CD14-positive monocyte (primary cell): ENCODE measurements around the gene GPS2. TPM values are rescaled to one million over a fixed set of nuclear protein-coding genes. Genes with fewer than 3 reads are reported as not detected.

ENCODE experiments used
- DNase-seq, 3 donors: peaks; one replicate each; pipeline ENCODE4 v3.0.0-alpha.2; 2011 to 2022
- H2AFZ ChIP-seq: 2 replicates; pipeline ENCODE4 v1.6.0; 2012; ENCODE audit warnings: mild to moderate bottlenecking, low read depth, low read length, inconsistent platforms; ENCODE audit not compliant: insufficient read depth, poor library complexity, severe bottlenecking
- H3K27ac ChIP-seq, 2 donors: 1 replicate in 1 of 2; 2 replicates in 1 of 2; pipeline ENCODE4 v1.5.1; 2012 to 2013; ENCODE audit warnings: low read length in 2 of 2, control low read depth in 1 of 2, inconsistent platforms in 1 of 2, low read depth in 1 of 2, mild to moderate bottlenecking in 1 of 2
- H3K27me3 ChIP-seq, 2 donors: one replicate each; pipeline versions ENCODE4 v1.6.0 to v1.6.1; 2011 to 2013; ENCODE audit warnings: low read length in 2 of 2; ENCODE audit not compliant: control insufficient read depth in 2 of 2, insufficient read depth in 2 of 2
- H3K36me3 ChIP-seq, 2 donors: replicated peaks in 1 of 2; 1 replicate in 1 of 2; 2 replicates in 1 of 2; pipeline versions ENCODE4 v1.5.1 to v1.6.1; 2012 to 2013; ENCODE audit warnings: low read length in 2 of 2, control low read depth in 1 of 2, inconsistent platforms in 1 of 2, mild to moderate bottlenecking in 1 of 2; ENCODE audit not compliant: insufficient read depth in 2 of 2, control insufficient read depth in 1 of 2
- H3K4me1 ChIP-seq, 2 donors: 1 replicate in 1 of 2; 2 replicates in 1 of 2; pipeline versions ENCODE4 v1.5.1 to v1.6.1; 2012 to 2013; ENCODE audit warnings: low read length in 2 of 2, control low read depth in 1 of 2, inconsistent platforms in 1 of 2, mild to moderate bottlenecking in 1 of 2, moderate library complexity in 1 of 2; ENCODE audit not compliant: insufficient read depth in 2 of 2, control insufficient read depth in 1 of 2
- H3K4me2 ChIP-seq: replicated peaks from 2 replicates; pipeline ENCODE3; 2012; ENCODE audit warnings: low read length, moderate library complexity, mild to moderate bottlenecking; ENCODE audit not compliant: poor library complexity, severe bottlenecking; ENCODE audit errors: extremely low read depth
- H3K4me3 ChIP-seq, 3 experiments: fragments of 200-600 bp in 1 of 3; sonication (generic) in 1 of 3; replicated peaks in 1 of 3; 1 replicate in 2 of 3; 2 replicates in 1 of 3; pipeline ENCODE4 v1.5.1; 2011 to 2013; ENCODE audit warnings: low read length in 3 of 3, mild to moderate bottlenecking in 3 of 3, control low read depth in 2 of 3, low read depth in 2 of 3, inconsistent platforms in 1 of 3, moderate library complexity in 1 of 3
- H3K79me2 ChIP-seq: 2 replicates; pipeline ENCODE4 v1.6.0; 2012; ENCODE audit warnings: mild to moderate bottlenecking, control low read depth, inconsistent platforms, low read length, moderate library complexity; ENCODE audit not compliant: insufficient read depth
- H3K9ac ChIP-seq: 2 replicates; pipeline ENCODE4 v1.6.0; 2017; ENCODE audit warnings: low read length, mild to moderate bottlenecking; ENCODE audit not compliant: insufficient read depth, poor library complexity, severe bottlenecking
- H3K9me3 ChIP-seq, 2 donors: replicated peaks in 1 of 2; 1 replicate in 1 of 2; 2 replicates in 1 of 2; pipeline versions ENCODE4 v1.5.1 to v1.6.1; 2012 to 2013; ENCODE audit warnings: low read length in 2 of 2, control low read depth in 1 of 2; ENCODE audit not compliant: control insufficient read depth in 1 of 2, insufficient read depth in 1 of 2
- H4K20me1 ChIP-seq: 2 replicates; pipeline ENCODE4 v1.6.0; 2012; ENCODE audit warnings: mild to moderate bottlenecking, low read length, control low read depth, moderate library complexity; ENCODE audit not compliant: insufficient read depth
- H3K27ac Mint-ChIP-seq, 7 donors: one replicate each; pipeline ENCODE4 v1.8.0; 2020; ENCODE audit warnings: mild to moderate bottlenecking in 7 of 7, mixed read lengths in 7 of 7, moderate library complexity in 6 of 7, inconsistent platforms in 2 of 7
- H3K27me3 Mint-ChIP-seq, 3 donors: one replicate each; pipeline ENCODE4 v1.8.0; 2021 to 2022; ENCODE audit warnings: low read depth in 3 of 3, mild to moderate bottlenecking in 3 of 3, mixed read lengths in 3 of 3, moderate library complexity in 3 of 3, inconsistent platforms in 1 of 3
- H3K36me3 Mint-ChIP-seq, 2 donors: one replicate each; pipeline ENCODE4 v1.8.0; 2020; ENCODE audit warnings: mixed read lengths in 2 of 2, inconsistent platforms in 1 of 2, mild to moderate bottlenecking in 1 of 2
- H3K4me1 Mint-ChIP-seq: one replicate; pipeline ENCODE4 v1.8.0; 2020; ENCODE audit warnings: mild to moderate bottlenecking, mixed read lengths
- H3K4me3 Mint-ChIP-seq, 2 donors: one replicate each; pipeline ENCODE4 v1.8.0; 2020; ENCODE audit warnings: mild to moderate bottlenecking in 2 of 2, mixed read lengths in 2 of 2, moderate library complexity in 1 of 2
- H3K9me3 Mint-ChIP-seq, 7 donors: one replicate each; pipeline ENCODE4 v1.8.0; 2020 to 2022; ENCODE audit warnings: mixed read lengths in 7 of 7, mild to moderate bottlenecking in 6 of 7, moderate library complexity in 6 of 7, inconsistent platforms in 2 of 7
- WGBS: methylation state at CpG from one replicate; pipeline ENCODE4 v1.1.5; 2013; ENCODE audit warnings: missing lambda C conversion rate; ENCODE audit not compliant: insufficient coverage; 5-methylcytosine and 5-hydroxymethylcytosine counted together
- intact Hi-C, 2 donors: fragments of 100-400 bp; cut with micrococcal nuclease; formaldehyde crosslinking; loops; one replicate each; pipeline versions ENCODE4 v1.15.0 to v1.15.1; 2023
- polyA plus RNA-seq, 3 donors: library from polyadenylated mRNA; depleted of rRNA in 1 of 3; unstranded in 2 of 3; stranded (reverse) in 1 of 3; fragments of 300-500 nt in 2 of 3; fragments of >200 nt in 1 of 3; fragmentation: Illumina TruSeq in 2 of 3; gene quantifications; 1 replicate in 2 of 3; 2 replicates in 1 of 3; pipeline ENCODE4 v1.2.3, GENCODE V29; 2012 to 2021
- TF ChIP-seq, protein P1 (sequence below): fragments of 200-600 bp; IDR thresholded peaks from one replicate; pipeline ENCODE4 v1.8.0; 2022; ENCODE audit warnings: antibody characterized with exemption, mild to moderate bottlenecking

Gene GPS2
- polyA plus RNA-seq, 3 donors = 53.5 to 162 (median 59.6) TPM

DNA sequence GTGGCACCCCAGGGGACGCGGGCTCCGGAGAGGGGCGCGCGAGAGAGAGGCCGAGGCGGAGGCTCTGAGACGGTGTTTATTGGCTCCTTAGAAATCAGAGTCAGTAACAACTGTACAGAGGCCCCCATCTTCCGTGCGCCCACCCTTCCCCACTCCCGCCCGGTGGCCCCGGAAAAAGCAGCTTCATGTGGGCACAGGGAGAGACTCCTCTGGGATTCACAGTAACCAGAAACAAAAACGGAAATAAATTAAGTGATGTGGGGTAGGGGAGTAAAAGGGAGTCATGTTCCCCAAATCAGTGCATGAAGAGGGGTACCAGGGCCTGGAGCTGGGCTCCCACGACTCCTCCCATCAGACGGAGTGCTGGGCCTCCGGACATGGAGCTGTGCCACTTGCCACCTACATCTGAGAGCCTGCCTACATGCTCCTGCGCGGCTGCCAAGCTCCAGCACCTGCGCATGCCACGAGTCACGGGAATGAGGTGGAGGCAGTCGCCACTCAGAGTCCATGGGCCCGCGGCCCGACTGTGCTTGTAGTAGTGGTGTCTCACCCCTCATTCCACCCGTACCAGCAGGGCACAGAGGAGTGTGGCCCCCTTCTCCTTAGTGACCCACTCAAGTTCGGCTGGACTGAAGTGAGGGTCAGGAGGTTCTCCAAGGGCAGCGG is 543 bp upstream of the GPS2 start:
- no peaks in the 10 kb centered on the region for H3K9me3 Mint-ChIP-seq
- Histone ChIP-seq H3K9ac (peak overlapping the region; percentile 78), H2AFZ (peak overlapping the region; percentile 92), H3K9me3 (no peaks in the 10 kb centered on the region), H3K4me2 (peak overlapping the region; percentile 97), H3K4me1 (peaks cover 23 to 28% of the 10 kb centered on the region in 2 donors), H3K36me3 (peaks cover 60 to 65% of the 10 kb centered on the region in 2 donors), H3K27me3 (no peaks in the 10 kb centered on the region), H3K27ac (peak overlapping the region; percentile 77 to 93), H3K4me3 (peak overlapping the region; percentile 58 to 91 (median 77)), H3K79me2 (peaks cover 42% of the 10 kb centered on the region), H4K20me1 (peaks cover 34% of the 10 kb centered on the region)
- intact Hi-C loops = no loop called here
- H3K4me3 Mint-ChIP-seq = peak overlapping the region; percentile 77 to 83
- H3K36me3 Mint-ChIP-seq = peaks cover 46 to 77% of the 10 kb centered on the region in 2 donors
- peak overlapping the region; percentile 86 to 95 (median 91) for H3K27ac Mint-ChIP-seq
- no peaks in the 10 kb centered on the region for H3K27me3 Mint-ChIP-seq
- TF ChIP-seq, protein P1, sequence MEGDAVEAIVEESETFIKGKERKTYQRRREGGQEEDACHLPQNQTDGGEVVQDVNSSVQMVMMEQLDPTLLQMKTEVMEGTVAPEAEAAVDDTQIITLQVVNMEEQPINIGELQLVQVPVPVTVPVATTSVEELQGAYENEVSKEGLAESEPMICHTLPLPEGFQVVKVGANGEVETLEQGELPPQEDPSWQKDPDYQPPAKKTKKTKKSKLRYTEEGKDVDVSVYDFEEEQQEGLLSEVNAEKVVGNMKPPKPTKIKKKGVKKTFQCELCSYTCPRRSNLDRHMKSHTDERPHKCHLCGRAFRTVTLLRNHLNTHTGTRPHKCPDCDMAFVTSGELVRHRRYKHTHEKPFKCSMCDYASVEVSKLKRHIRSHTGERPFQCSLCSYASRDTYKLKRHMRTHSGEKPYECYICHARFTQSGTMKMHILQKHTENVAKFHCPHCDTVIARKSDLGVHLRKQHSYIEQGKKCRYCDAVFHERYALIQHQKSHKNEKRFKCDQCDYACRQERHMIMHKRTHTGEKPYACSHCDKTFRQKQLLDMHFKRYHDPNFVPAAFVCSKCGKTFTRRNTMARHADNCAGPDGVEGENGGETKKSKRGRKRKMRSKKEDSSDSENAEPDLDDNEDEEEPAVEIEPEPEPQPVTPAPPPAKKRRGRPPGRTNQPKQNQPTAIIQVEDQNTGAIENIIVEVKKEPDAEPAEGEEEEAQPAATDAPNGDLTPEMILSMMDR = no peak
- WGBS = 13% methylated on average over 10 of the region's 30 CpGs
- peaks cover 31% of the 10 kb centered on the region for H3K4me1 Mint-ChIP-seq
- no peak for DNase-seq

DNA sequence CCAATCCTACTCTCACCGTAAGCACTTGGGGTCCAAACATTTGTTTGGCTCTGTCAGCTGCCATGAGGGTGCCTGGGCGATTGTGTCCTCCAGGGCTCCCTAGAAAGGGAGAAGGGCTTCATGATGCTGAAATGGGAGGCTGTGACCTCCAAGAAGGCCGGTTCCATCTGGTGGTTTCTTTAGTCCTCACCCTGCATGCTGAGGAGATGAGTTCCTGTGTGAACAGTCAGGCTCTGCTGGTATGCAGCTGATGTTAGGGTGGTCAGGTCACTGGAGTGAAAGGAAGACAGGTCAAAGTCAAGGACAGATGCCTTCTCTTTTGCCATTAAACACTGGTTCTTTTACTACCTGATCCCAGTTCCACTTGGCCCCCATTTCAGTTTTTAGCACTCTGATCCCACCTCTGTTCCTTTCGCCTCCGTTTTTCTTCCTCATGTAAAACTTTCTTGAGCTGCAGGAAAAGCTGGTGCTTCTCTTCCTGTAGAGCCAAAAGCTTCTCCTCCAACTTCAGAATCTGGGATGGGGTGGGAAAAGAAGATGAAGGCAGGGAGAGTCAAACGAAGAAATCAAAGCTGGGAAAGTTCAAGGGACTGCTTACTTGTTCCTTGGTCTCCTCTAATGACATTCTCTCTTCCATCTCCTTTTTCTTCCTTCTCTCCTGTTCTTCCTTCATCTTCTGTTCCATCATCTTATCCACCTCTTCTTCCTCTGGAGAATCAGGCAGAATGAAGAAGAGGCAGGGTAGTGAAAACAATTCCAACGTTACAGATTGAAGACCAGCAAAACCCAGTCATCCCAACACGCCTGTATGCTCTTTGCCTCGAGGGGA is 1.1 kb downstream of the GPS2 start:
- H3K27me3 ChIP-seq = no peaks in the 10 kb centered on the region
- H3K9me3 ChIP-seq = no peaks in the 10 kb centered on the region
- peak overlapping the region; percentile 92 for H2AFZ ChIP-seq
- H3K27me3 Mint-ChIP-seq = peaks cover 0 to 2% (median 0%) of the 10 kb centered on the region in 3 donors
- peak overlapping the region; percentile 77 to 93 for H3K27ac ChIP-seq
- DNase-seq = peak in 1 of 3 donors; percentile 3
- peak overlapping the region; percentile 78 for H3K9ac ChIP-seq
- intact Hi-C loops = no loop called here
- H3K4me2 ChIP-seq = peak overlapping the region; percentile 97
- H3K4me3 ChIP-seq = peak overlapping the region; percentile 77 to 91 (median 82)
- H3K27ac Mint-ChIP-seq = peak overlapping the region; percentile 58 to 91 (median 84)
- peaks cover 45% of the 10 kb centered on the region for H3K4me1 Mint-ChIP-seq
- peaks cover 50% of the 10 kb centered on the region for H4K20me1 ChIP-seq
- peaks cover 34 to 41% of the 10 kb centered on the region in 2 donors for H3K4me1 ChIP-seq
- TF ChIP-seq, protein P1 = no peak
- H3K79me2 ChIP-seq = peaks cover 58% of the 10 kb centered on the region
- H3K36me3 ChIP-seq = peaks cover 66 to 69% of the 10 kb centered on the region in 2 donors
- 59% methylated on average over 3 of the region's 9 CpGs for WGBS
- peak overlapping the region; percentile 77 to 85 for H3K4me3 Mint-ChIP-seq
- peaks cover 61 to 77% of the 10 kb centered on the region in 2 donors for H3K36me3 Mint-ChIP-seq
- no peaks in the 10 kb centered on the region for H3K9me3 Mint-ChIP-seq
